DOHH2 (cell line): ENCODE measurements around the gene FAR2.

Experiments used
- H3F3A ChIP-seq: fragments of 200-600 bp; sonication (generic), shearing (Covaris generic); 2 replicates; pipeline ENCODE4 v1.6.0; 2016; ENCODE audit warnings: antibody characterized with exemption, mild to moderate bottlenecking; ENCODE audit not compliant: control insufficient read depth, insufficient read depth
- H3K27ac ChIP-seq: fragments of 200-600 bp; sonication (generic); 2 replicates; pipeline ENCODE4 v1.5.1; 2014; ENCODE audit warnings: low read depth, mild to moderate bottlenecking, low read length, moderate library complexity
- H3K27me3 ChIP-seq: fragments of 200-600 bp; sonication (generic); 2 replicates; pipeline ENCODE4 v1.6.1; 2014; ENCODE audit warnings: mild to moderate bottlenecking, low read length, mixed read lengths; ENCODE audit not compliant: control insufficient read depth
- H3K36me3 ChIP-seq: fragments of 200-600 bp; sonication (generic); 2 replicates; pipeline ENCODE4 v1.6.1; 2014; ENCODE audit warnings: mild to moderate bottlenecking, low read length, moderate library complexity, mixed read lengths; ENCODE audit not compliant: control insufficient read depth
- H3K4me1 ChIP-seq: fragments of 200-600 bp; sonication (generic); 2 replicates; pipeline ENCODE4 v1.6.1; 2014; ENCODE audit warnings: mild to moderate bottlenecking, low read length, mixed read lengths; ENCODE audit not compliant: control insufficient read depth
- H3K4me2 ChIP-seq: fragments of 200-600 bp; sonication (generic); 2 replicates; pipeline ENCODE4 v1.6.0; 2014; ENCODE audit warnings: mild to moderate bottlenecking, low read length, moderate library complexity
- H3K4me3 ChIP-seq: fragments of 200-600 bp; sonication (generic); 2 replicates; pipeline ENCODE4 v1.5.1; 2014; ENCODE audit warnings: mild to moderate bottlenecking, low read length, mixed read lengths
- H3K79me2 ChIP-seq: fragments of 200-600 bp; sonication (generic); 2 replicates; pipeline ENCODE4 v1.6.1; 2014; ENCODE audit warnings: mild to moderate bottlenecking, low read length, mixed read lengths; ENCODE audit not compliant: control insufficient read depth
- H3K9me2 ChIP-seq: fragments of 200-600 bp; sonication (generic); replicated peaks from 2 replicates; pipeline ENCODE4 v1.6.1; 2014; ENCODE audit warnings: mild to moderate bottlenecking, low read length, mixed read lengths; ENCODE audit not compliant: control insufficient read depth
- H3K9me3 ChIP-seq: fragments of 200-600 bp; sonication (generic); 2 replicates; pipeline ENCODE4 v1.6.1; 2014; ENCODE audit warnings: antibody characterized with exemption, low read length, mixed read lengths; ENCODE audit not compliant: control insufficient read depth, insufficient read depth
- H4K20me1 ChIP-seq: fragments of 200-600 bp; sonication (generic); 2 replicates; pipeline ENCODE4 v1.6.0; 2014; ENCODE audit warnings: low read depth, mild to moderate bottlenecking, antibody characterized with exemption, low read length, moderate library complexity; ENCODE audit not compliant: control insufficient read depth, insufficient read depth
- CTCF ChIP-seq: fragments of 200-600 bp; sonication (generic); IDR thresholded peaks from one replicate; pipeline ENCODE4 v1.5.1; 2014; ENCODE audit warnings: antibody characterized with exemption, mild to moderate bottlenecking, low read depth, low read length; ENCODE audit not compliant: poor library complexity, severe bottlenecking
- EZH2phosphoT487 ChIP-seq: fragments of 200-600 bp; sonication (generic); IDR thresholded peaks from 2 replicates; pipeline ENCODE4 v1.6.1; 2017; ENCODE audit warnings: borderline replicate concordance, mild to moderate bottlenecking, antibody characterized with exemption, low read length, moderate library complexity, mixed read lengths

The FAR2 gene

GRCh38 chr12:29116414-29116813 is 32.7 kb upstream of the FAR2 start:
- TF ChIP-seq EZH2phosphoT487: no peak
- TF ChIP-seq CTCF: no peak

GRCh38 chr12:29131539-29131938 is 17.5 kb upstream of the FAR2 start:
- H3K9me2 ChIP-seq: no peaks in the 10 kb centered on the region
- no peak overlapping the region for H3K27ac ChIP-seq
- no peaks in the 10 kb centered on the region for H3F3A ChIP-seq
- no peaks in the 10 kb centered on the region for H3K79me2 ChIP-seq
- no peaks in the 10 kb centered on the region for H4K20me1 ChIP-seq
- H3K4me3 ChIP-seq: no peak overlapping the region
- H3K4me1 ChIP-seq: no peaks in the 10 kb centered on the region
- H3K36me3 ChIP-seq: no peaks in the 10 kb centered on the region
- TF ChIP-seq EZH2phosphoT487 (no peak), CTCF (no peak)
- no peak overlapping the region for H3K4me2 ChIP-seq
- H3K27me3 ChIP-seq: no peaks in the 10 kb centered on the region
- H3K9me3 ChIP-seq: no peaks in the 10 kb centered on the region

More at GRCh38 chr12:29116414-29116813, 32.7 kb upstream of the FAR2 start:
- H3K4me3 ChIP-seq: no peak overlapping the region
- no peaks in the 10 kb centered on the region; the same call in 1 of the 2 replicates for H3K9me3 ChIP-seq
- no peaks in the 10 kb centered on the region for H3K4me1 ChIP-seq
- H3K79me2 ChIP-seq: no peaks in the 10 kb centered on the region
- no peak overlapping the region for H3K4me2 ChIP-seq
- no peaks in the 10 kb centered on the region for H3K36me3 ChIP-seq
- H4K20me1 ChIP-seq: no peaks in the 10 kb centered on the region
- no peaks in the 10 kb centered on the region for H3K9me2 ChIP-seq
- H3K27me3 ChIP-seq: no peaks in the 10 kb centered on the region
- no peak overlapping the region for H3K27ac ChIP-seq
- no peaks in the 10 kb centered on the region for H3F3A ChIP-seq

- H3K4me3 ChIP-seq: no peak overlapping the region
- H3K27ac ChIP-seq: no peak overlapping the region
- H3F3A ChIP-seq: no peaks in the 10 kb centered on the region
- no peaks in the 10 kb centered on the region for H3K27me3 ChIP-seq
- no peaks in the 10 kb centered on the region for H3K79me2 ChIP-seq
- no peaks in the 10 kb centered on the region for H3K9me2 ChIP-seq
- no peaks in the 10 kb centered on the region for H3K4me1 ChIP-seq
- no peak overlapping the region for H3K4me2 ChIP-seq
- no peaks in the 10 kb centered on the region for H3K9me3 ChIP-seq
- no peak for TF ChIP-seq EZH2phosphoT487
- TF ChIP-seq CTCF: no peak
- no peaks in the 10 kb centered on the region for H3K36me3 ChIP-seq
- H4K20me1 ChIP-seq: no peaks in the 10 kb centered on the region
Observed at GRCh38 chr12:29132316-29132715, 16.8 kb upstream of the FAR2 start.

GRCh38 chr12:29133181-29133580 is 15.9 kb upstream of the FAR2 start:
- no peak overlapping the region for H3K4me2 ChIP-seq
- no peak overlapping the region for H3K27ac ChIP-seq
- no peaks in the 10 kb centered on the region for H3K79me2 ChIP-seq
- no peaks in the 10 kb centered on the region for H3K27me3 ChIP-seq
- H4K20me1 ChIP-seq: no peaks in the 10 kb centered on the region
- no peak overlapping the region for H3K4me3 ChIP-seq
- H3F3A ChIP-seq: no peaks in the 10 kb centered on the region
- H3K36me3 ChIP-seq: no peaks in the 10 kb centered on the region
- TF ChIP-seq CTCF: no peak
- no peak for TF ChIP-seq EZH2phosphoT487
- H3K9me2 ChIP-seq: no peaks in the 10 kb centered on the region
- H3K4me1 ChIP-seq: no peaks in the 10 kb centered on the region
- no peaks in the 10 kb centered on the region for H3K9me3 ChIP-seq
